ENCODE results near the gene OSER1.

OSER1 gene

DNA sequence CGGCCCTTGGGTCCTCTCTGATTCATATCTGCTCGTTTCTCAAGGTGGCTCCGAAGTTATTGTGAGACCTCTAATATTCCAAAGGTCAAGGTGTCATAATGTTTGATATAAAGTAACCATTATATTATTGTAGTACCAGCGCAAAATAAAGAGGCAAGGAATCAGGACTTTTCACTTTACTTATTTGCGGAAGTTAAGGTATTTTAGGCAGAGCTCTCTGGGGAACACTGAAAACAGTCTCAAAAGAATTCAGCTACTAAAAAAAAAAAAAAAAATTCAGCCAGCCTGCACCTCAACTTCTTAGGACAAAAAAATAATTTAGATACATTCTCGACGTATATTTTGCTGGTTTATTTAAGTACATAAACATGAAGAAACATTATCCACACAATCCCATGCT lies 2.4 kb downstream of the OSER1 start:
- Histone ChIP-seq H3K4me3 (ENCODE audit: low read length) (no peak overlapping the region), H3K36me3 (ENCODE audit: control insufficient read depth, insufficient read depth, low read length) (no peaks in the 10 kb centered on the region), H3K4me1 (ENCODE audit: control insufficient read depth, insufficient read depth, low read length) (peaks cover 25% of the 10 kb centered on the region), H3K27me3 (ENCODE audit: control insufficient read depth, insufficient read depth, low read length) (no peaks in the 10 kb centered on the region), H3K9ac (ENCODE audit: low read length) (no peak overlapping the region), H3K9me3 (ENCODE audit: control insufficient read depth, low read length) (no peaks in the 10 kb centered on the region)

DNA sequence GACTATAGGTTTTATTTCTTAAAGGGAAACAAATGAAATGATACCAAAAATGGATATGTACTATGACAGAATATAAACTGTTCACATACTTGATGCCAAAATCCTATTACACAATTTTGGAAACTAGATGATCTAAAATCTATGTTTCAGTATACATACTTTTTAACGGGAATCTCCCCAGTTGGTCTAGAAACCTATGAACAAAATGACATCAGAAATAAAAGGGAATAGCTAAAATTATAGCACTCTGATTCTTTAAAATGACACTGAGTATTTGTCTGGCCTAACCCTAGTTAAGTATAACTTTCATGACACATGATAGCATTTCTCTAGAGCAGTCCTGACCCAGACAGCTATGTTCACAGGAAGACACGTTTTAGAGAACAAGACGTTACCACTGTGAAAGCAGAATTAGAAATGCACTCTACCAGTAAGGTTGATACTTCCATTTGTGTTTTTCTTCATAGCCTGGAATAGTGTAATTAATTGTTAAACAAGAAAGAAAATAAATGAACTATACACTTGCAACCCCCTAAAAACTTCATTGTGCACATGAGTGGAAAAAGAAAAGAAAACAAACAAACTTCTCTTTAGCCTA lies 3.3 kb downstream of the OSER1 start:
- H3K27me3 ChIP-seq (ENCODE audit: control insufficient read depth, insufficient read depth, low read length), result no peaks in the 10 kb centered on the region
- peaks cover 25% of the 10 kb centered on the region for H3K4me1 ChIP-seq (ENCODE audit: control insufficient read depth, insufficient read depth, low read length)
- H3K4me3 ChIP-seq (ENCODE audit: low read length), result no peak overlapping the region
- H3K9ac ChIP-seq (ENCODE audit: low read length), result no peak overlapping the region
- no peaks in the 10 kb centered on the region for H3K36me3 ChIP-seq (ENCODE audit: control insufficient read depth, insufficient read depth, low read length)
- no peaks in the 10 kb centered on the region for H3K9me3 ChIP-seq (ENCODE audit: control insufficient read depth, low read length)

DNA sequence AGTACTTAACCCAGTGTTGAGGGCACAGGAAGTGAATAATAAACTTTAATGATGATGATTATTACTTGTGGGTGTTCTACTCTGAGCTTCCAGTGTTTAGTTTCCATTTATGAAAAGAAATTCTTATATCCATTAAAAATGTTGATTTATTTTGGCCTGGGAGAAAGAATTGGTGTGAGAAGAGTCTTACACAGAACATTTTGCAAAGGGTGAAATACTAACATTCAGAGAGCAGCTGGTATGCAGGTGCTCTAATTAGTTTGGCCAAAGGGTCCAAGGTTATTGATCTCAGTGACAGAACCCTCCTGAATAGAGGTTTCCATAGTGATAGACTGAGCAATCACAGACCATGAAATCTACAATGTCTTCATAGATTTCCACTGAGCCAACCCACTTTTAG lies 4.4 kb downstream of the OSER1 start:
- H3K4me1 ChIP-seq (ENCODE audit: control insufficient read depth, insufficient read depth, low read length), result peaks cover 19% of the 10 kb centered on the region
- H3K4me3 ChIP-seq (ENCODE audit: low read length), result no peak overlapping the region
- H3K27me3 ChIP-seq (ENCODE audit: control insufficient read depth, insufficient read depth, low read length), result no peaks in the 10 kb centered on the region
- no peak overlapping the region for H3K9ac ChIP-seq (ENCODE audit: low read length)
- H3K36me3 ChIP-seq (ENCODE audit: control insufficient read depth, insufficient read depth, low read length), result peaks cover 3% of the 10 kb centered on the region
- no peaks in the 10 kb centered on the region for H3K9me3 ChIP-seq (ENCODE audit: control insufficient read depth, low read length)

DNA sequence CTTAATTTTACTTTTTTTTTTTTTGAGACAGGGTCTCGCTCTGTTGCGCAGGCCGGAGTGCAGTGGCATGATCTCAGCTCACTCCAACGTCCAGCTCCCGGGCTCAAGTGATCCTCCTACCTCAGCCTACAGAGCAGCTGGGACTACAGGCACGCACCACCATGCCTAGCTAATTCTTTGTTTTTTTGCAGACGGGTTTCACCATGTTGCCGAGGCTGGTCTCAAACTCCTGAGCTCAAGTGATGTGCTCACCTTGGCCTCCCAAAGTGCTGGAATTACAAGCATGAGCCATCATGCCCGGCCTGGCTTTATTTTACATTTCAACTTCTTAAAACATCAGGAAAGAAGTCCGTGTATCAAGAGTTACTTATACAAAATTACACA lies 5.7 kb downstream of the OSER1 start:
- no peak overlapping the region for H3K9ac ChIP-seq (ENCODE audit: low read length)
- no peak overlapping the region for H3K4me3 ChIP-seq (ENCODE audit: low read length)
- H3K27me3 ChIP-seq (ENCODE audit: control insufficient read depth, insufficient read depth, low read length), result no peaks in the 10 kb centered on the region
- H3K9me3 ChIP-seq (ENCODE audit: control insufficient read depth, low read length), result no peaks in the 10 kb centered on the region
- peaks cover 8% of the 10 kb centered on the region for H3K36me3 ChIP-seq (ENCODE audit: control insufficient read depth, insufficient read depth, low read length)
- H3K4me1 ChIP-seq (ENCODE audit: control insufficient read depth, insufficient read depth, low read length), result peaks cover 19% of the 10 kb centered on the region

DNA sequence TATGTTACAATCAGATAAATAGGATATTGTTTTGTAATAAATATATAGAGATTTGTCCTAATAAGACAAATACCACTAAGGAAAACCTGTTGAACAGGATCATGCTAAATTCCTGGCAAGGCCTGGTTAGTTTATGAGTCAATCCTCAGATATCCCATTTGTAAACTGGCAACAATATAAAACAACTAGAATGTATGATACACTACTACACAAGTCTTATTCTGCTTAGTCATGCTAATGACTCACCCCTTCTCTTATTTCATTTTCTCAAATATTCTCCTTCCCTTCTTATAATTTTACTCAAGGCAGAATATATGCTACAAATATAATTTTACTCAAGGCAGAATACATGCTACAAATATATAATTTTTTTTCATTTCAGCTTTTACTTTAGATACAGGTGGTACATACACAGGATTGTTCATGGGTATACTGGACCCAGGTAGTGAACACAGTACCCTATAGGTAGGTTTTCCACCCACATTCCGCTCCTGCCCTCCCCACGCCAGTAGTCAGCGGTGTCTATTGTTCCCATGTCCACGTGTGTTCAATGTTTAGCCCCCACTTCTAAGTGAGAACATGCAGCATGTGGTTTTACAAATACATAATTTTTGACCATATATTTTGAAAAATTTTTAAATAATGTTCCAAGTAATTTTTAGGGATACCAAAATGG lies 6.3 kb downstream of the OSER1 start:
- H3K4me3 ChIP-seq (ENCODE audit: low read length), result no peak overlapping the region
- H3K9ac ChIP-seq (ENCODE audit: low read length), result no peak overlapping the region
- H3K9me3 ChIP-seq (ENCODE audit: control insufficient read depth, low read length), result no peaks in the 10 kb centered on the region
- H3K36me3 ChIP-seq (ENCODE audit: control insufficient read depth, insufficient read depth, low read length), result peaks cover 8% of the 10 kb centered on the region
- H3K27me3 ChIP-seq (ENCODE audit: control insufficient read depth, insufficient read depth, low read length), result no peaks in the 10 kb centered on the region
- peaks cover 19% of the 10 kb centered on the region for H3K4me1 ChIP-seq (ENCODE audit: control insufficient read depth, insufficient read depth, low read length)

DNA sequence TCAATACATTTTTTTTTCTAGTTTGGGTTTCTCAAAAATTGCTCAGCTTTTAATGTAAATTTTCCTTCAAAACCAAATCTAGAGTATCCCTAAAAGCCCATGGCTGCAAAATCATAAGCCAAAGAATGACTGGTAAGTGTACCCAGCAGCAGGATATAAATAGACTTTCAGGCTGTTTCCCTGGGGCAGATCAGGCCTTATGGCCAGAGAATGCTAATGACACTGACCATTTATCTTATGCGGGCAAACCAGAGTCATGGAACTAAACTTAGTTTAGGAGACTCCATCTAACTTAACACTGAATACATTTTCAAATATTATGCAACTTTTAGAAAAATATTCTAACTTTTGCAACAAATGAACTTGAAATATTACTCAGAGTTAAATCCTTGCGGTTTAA lies 7.4 kb downstream of the OSER1 start:
- H3K9me3 ChIP-seq (ENCODE audit: control insufficient read depth, low read length), result no peaks in the 10 kb centered on the region
- no peak overlapping the region for H3K4me3 ChIP-seq (ENCODE audit: low read length)
- peaks cover 8% of the 10 kb centered on the region for H3K36me3 ChIP-seq (ENCODE audit: control insufficient read depth, insufficient read depth, low read length)
- no peak overlapping the region for H3K9ac ChIP-seq (ENCODE audit: low read length)
- no peaks in the 10 kb centered on the region for H3K27me3 ChIP-seq (ENCODE audit: control insufficient read depth, insufficient read depth, low read length)
- peaks cover 13% of the 10 kb centered on the region for H3K4me1 ChIP-seq (ENCODE audit: control insufficient read depth, insufficient read depth, low read length)

DNA sequence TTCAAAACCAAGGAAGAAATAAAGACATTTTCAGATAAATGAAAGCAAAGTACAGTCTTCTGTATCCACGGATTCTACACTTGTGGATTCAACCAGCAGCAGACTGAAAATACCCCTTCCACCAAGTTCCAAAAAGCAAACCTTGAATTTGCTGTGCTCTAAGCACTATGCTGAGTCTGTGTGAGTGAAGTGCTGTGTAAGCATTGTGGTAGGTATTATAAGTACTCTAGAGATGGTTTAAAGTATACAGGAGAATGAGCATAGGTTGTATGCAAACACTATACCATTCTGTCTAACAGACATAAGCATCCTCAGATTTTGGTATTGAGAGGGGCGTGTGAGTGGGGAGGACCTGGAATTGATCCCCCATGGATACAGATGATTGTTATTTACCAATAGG lies 9.6 kb downstream of the OSER1 start:
- Histone ChIP-seq H3K36me3 (ENCODE audit: control insufficient read depth, insufficient read depth, low read length) (peaks cover 13% of the 10 kb centered on the region), H3K4me3 (ENCODE audit: low read length) (no peak overlapping the region), H3K9me3 (ENCODE audit: control insufficient read depth, low read length) (no peaks in the 10 kb centered on the region), H3K27me3 (ENCODE audit: control insufficient read depth, insufficient read depth, low read length) (no peaks in the 10 kb centered on the region), H3K9ac (ENCODE audit: low read length) (no peak overlapping the region), H3K4me1 (ENCODE audit: control insufficient read depth, insufficient read depth, low read length) (peaks cover 13% of the 10 kb centered on the region)

DNA sequence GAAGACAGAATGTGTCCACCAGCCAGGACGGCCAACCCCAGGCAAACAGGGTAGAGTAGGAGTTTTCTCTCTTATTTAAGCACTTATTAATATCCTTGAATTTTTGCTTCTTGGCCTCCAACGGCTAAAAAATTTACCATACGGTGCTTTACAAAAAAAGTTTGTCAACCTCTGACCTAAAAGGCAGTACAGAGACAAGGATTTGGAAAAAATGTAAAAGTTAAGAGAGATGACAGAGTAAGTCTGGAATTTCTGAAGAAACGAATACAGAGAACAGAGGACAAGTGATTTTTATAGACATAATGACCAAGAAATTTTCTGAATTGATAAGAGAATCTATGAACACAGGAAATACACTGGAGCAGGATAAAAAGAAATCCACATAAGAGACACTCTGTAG lies 10.2 kb downstream of the OSER1 start:
- H3K4me3 ChIP-seq (ENCODE audit: low read length), result no peak overlapping the region
- peaks cover 11% of the 10 kb centered on the region for H3K4me1 ChIP-seq (ENCODE audit: control insufficient read depth, insufficient read depth, low read length)
- no peak overlapping the region for H3K9ac ChIP-seq (ENCODE audit: low read length)
- peaks cover 13% of the 10 kb centered on the region for H3K36me3 ChIP-seq (ENCODE audit: control insufficient read depth, insufficient read depth, low read length)
- H3K27me3 ChIP-seq (ENCODE audit: control insufficient read depth, insufficient read depth, low read length), result no peaks in the 10 kb centered on the region
- no peaks in the 10 kb centered on the region for H3K9me3 ChIP-seq (ENCODE audit: control insufficient read depth, low read length)

DNA sequence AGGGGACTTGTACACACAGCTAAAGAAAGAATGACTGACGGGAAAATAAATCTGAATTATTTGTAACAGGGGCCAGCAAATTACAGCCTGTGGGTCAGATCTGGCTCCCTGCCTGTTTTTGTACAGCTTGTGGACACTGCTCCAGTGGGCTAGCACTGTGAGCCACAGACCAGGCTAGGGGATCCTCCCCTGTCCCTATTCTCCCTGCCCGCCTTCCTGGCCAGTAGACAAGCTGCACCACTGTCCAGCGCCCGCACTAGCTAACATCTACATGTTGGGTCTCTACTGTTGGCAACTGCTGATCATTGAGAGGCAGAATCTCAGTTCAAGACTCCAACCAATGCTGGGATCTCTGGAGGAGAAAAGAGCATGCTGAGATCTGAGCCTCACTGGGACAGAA lies 10.7 kb downstream of the OSER1 start:
- H3K36me3 ChIP-seq (ENCODE audit: control insufficient read depth, insufficient read depth, low read length), result peaks cover 13% of the 10 kb centered on the region
- H3K4me1 ChIP-seq (ENCODE audit: control insufficient read depth, insufficient read depth, low read length), result peaks cover 6% of the 10 kb centered on the region

DNA sequence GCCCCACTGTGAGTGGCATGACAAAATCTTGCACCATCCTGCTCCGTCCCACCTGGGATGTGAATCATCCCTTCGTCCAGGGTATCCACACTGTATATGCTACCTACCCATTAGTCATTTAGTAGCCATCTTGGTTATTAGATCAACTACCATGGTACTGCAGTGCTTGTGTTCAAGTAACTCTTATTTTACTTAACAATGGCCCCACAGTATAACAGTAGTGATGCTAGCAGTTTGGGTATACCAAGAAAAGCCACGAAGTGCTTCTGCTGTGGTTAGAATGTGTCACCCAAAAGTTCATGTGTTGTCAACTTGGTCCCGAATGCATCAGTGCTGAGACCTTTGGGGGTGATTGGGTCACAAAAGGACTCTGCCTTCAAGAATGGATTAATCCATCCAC lies 11.7 kb downstream of the OSER1 start:
- H3K4me3 ChIP-seq (ENCODE audit: low read length), result no peak overlapping the region
- H3K9me3 ChIP-seq (ENCODE audit: control insufficient read depth, low read length), result no peaks in the 10 kb centered on the region
- H3K36me3 ChIP-seq (ENCODE audit: control insufficient read depth, insufficient read depth, low read length), result peaks cover 13% of the 10 kb centered on the region
- H3K9ac ChIP-seq (ENCODE audit: low read length), result no peak overlapping the region
- H3K27me3 ChIP-seq (ENCODE audit: control insufficient read depth, insufficient read depth, low read length), result no peaks in the 10 kb centered on the region
- H3K4me1 ChIP-seq (ENCODE audit: control insufficient read depth, insufficient read depth, low read length), result no peaks in the 10 kb centered on the region

More for the DNA sequence above, 10.7 kb downstream of the OSER1 start:
- no peaks in the 10 kb centered on the region for H3K9me3 ChIP-seq (ENCODE audit: control insufficient read depth, low read length)
- no peak overlapping the region for H3K4me3 ChIP-seq (ENCODE audit: low read length)
- H3K9ac ChIP-seq (ENCODE audit: low read length), result no peak overlapping the region
- no peaks in the 10 kb centered on the region for H3K27me3 ChIP-seq (ENCODE audit: control insufficient read depth, insufficient read depth, low read length)

DNA sequence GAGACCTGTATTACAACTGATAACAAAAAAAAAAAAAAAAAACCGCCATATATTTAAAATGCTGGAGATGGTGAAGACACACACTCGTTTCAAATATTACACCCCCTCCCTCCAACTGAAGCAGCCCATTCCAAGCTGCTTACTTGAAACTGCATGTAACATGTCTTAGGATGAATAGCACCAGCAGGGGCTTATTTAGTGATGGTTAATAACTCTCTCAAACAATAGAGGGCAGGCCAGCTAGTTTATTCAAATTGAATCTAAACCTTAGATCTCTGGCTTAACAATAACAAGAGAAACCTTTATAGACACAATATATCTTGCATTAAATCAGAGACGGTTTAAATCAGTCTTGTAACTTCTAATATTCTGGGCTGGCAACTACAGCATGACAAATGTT lies 14.3 kb downstream of the OSER1 start:
- Histone ChIP-seq H3K9me3 (ENCODE audit: control insufficient read depth, low read length) (no peaks in the 10 kb centered on the region), H3K4me3 (ENCODE audit: low read length) (no peak overlapping the region), H3K27me3 (ENCODE audit: control insufficient read depth, insufficient read depth, low read length) (no peaks in the 10 kb centered on the region), H3K9ac (ENCODE audit: low read length) (no peak overlapping the region), H3K4me1 (ENCODE audit: control insufficient read depth, insufficient read depth, low read length) (no peaks in the 10 kb centered on the region), H3K36me3 (ENCODE audit: control insufficient read depth, insufficient read depth, low read length) (peaks cover 11% of the 10 kb centered on the region)

DNA sequence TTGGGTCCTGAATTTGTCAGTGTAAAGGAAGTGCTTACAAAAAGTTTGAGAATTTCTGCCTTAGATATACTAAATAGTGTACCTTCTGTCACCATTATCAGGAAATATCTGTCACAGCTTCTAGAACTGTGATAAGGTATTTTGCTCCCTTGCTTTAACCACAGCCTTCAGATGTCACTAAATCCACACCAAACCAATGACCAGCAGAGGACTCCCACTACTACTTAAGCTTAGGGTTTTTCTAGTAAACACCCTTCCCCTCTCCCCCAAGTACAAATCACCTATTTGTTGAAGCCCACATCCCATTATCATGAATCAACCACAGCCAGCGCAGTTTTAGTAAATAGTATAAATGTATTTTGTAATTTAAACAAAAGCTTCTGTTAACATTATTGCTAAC lies 15.0 kb downstream of the OSER1 start:
- no peaks in the 10 kb centered on the region for H3K9me3 ChIP-seq (ENCODE audit: control insufficient read depth, low read length)
- H3K27me3 ChIP-seq (ENCODE audit: control insufficient read depth, insufficient read depth, low read length), result no peaks in the 10 kb centered on the region
- no peak overlapping the region for H3K4me3 ChIP-seq (ENCODE audit: low read length)
- no peaks in the 10 kb centered on the region for H3K4me1 ChIP-seq (ENCODE audit: control insufficient read depth, insufficient read depth, low read length)
- H3K9ac ChIP-seq (ENCODE audit: low read length), result no peak overlapping the region
- peaks cover 5% of the 10 kb centered on the region for H3K36me3 ChIP-seq (ENCODE audit: control insufficient read depth, insufficient read depth, low read length)

DNA sequence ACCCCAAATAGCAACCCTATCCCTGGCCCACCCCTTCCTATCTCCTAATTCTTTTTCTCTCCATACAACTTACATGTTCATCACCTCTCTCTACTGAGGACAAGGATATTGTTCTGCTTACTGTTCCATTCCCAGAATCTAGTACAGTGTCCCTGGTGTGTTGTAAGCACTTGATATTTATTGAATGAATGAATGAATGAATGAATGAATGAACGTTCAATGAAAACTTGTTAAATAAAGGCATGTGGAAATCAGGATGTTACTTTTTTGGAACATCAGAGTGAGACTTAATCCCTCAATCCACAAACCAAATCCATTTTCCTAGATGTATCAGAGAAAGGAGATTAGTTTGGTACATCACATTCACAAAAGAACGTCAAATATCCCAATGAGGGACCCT lies 16.8 kb downstream of the OSER1 start:
- H3K4me1 ChIP-seq (ENCODE audit: control insufficient read depth, insufficient read depth, low read length), result no peaks in the 10 kb centered on the region
- H3K9ac ChIP-seq (ENCODE audit: low read length), result no peak overlapping the region
- H3K36me3 ChIP-seq (ENCODE audit: control insufficient read depth, insufficient read depth, low read length), result peaks cover 4% of the 10 kb centered on the region
- H3K4me3 ChIP-seq (ENCODE audit: low read length), result no peak overlapping the region
- peaks cover 5% of the 10 kb centered on the region for H3K27me3 ChIP-seq (ENCODE audit: control insufficient read depth, insufficient read depth, low read length)
- no peaks in the 10 kb centered on the region for H3K9me3 ChIP-seq (ENCODE audit: control insufficient read depth, low read length)
